Activated T-cell treated with anti-CD3 and anti-CD28 coated beads, Interleukin-2, amount 50 U/mL, for 72 hours (primary cell): ENCODE data around the gene RMND5A. TPM values are rescaled to one million over a fixed set of nuclear protein-coding genes. Genes with fewer than 3 reads are reported as not detected.
A peak's percentile ranks its signal among the peaks of the same experiment; 100 is the strongest.

Source experiments
- ATAC-seq, 2 donors: fragments of 150-1000 bp; cut with Tn5 transposase; replicated peaks in 1 of 2; 2 replicates each; pipeline ENCODE4 v1.10.0; 2021; ENCODE audit warnings: moderate library complexity in 2 of 2, mild to moderate bottlenecking in 1 of 2
- DNase-seq, 2 donors: peaks; one replicate each; pipeline ENCODE4 v3.0.0; 2021 to 2022; ENCODE audit warnings: mixed read lengths in 1 of 2
- H3K27ac Mint-ChIP-seq: one replicate; pipeline ENCODE4 v1.8.0; 2022; ENCODE audit warnings: mild to moderate bottlenecking, moderate library complexity, mixed read lengths
- H3K27me3 Mint-ChIP-seq: one replicate; pipeline ENCODE4 v1.8.0; 2022; ENCODE audit warnings: low read depth, mixed read lengths
- H3K36me3 Mint-ChIP-seq, 2 donors: one replicate each; pipeline ENCODE4 v1.8.0; 2022; ENCODE audit warnings: mixed read lengths in 2 of 2, mild to moderate bottlenecking in 1 of 2; ENCODE audit not compliant: insufficient read depth in 2 of 2
- H3K4me1 Mint-ChIP-seq: one replicate; pipeline ENCODE4 v1.8.0; 2022; ENCODE audit warnings: low read depth, mixed read lengths
- H3K4me3 Mint-ChIP-seq, 2 donors: one replicate each; pipeline ENCODE4 v1.8.0; 2022; ENCODE audit warnings: mild to moderate bottlenecking in 2 of 2, mixed read lengths in 2 of 2, moderate library complexity in 2 of 2
- H3K9me3 Mint-ChIP-seq, 2 donors: one replicate each; pipeline ENCODE4 v1.8.0; 2022; ENCODE audit warnings: mixed read lengths in 2 of 2
- total RNA-seq, 2 donors: library from RNA; stranded (reverse); gene quantifications; one replicate each; pipeline ENCODE4 v1.2.3, GENCODE V29; 2022

The RMND5A gene
- total RNA-seq, 2 donors from 2014 or later: 50.6 to 51.3 TPM

DNA sequence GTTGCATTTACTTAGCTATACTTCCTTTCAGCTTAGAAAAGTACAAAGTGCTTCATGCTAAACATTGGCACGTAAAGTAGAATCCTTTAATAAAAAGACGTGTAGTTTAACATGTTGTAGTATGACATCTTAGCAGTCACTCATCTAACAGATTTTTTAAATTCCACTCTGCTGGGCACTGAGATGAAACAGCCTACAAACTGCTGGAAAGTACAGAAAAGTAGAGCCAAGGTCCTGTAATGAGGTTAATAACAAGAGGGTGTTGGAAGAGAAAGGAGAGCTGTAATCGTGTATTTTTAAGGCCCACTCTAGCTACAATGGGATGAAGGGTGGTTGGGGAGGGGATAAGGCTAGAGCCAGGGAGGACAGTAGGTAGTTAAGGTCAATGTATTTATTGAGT is 59.9 kb downstream of the RMND5A start:
- Mint-ChIP-seq H3K9me3 (no peaks in the 10 kb centered on the region), H3K4me1 (peaks cover 27% of the 10 kb centered on the region), H3K36me3 (peaks cover 0 to 2% of the 10 kb centered on the region in 2 donors), H3K27me3 (no peaks in the 10 kb centered on the region), H3K4me3 (no peak overlapping the region), H3K27ac (no peak overlapping the region)
- ATAC-seq: no peak
- DNase-seq: no peak

DNA sequence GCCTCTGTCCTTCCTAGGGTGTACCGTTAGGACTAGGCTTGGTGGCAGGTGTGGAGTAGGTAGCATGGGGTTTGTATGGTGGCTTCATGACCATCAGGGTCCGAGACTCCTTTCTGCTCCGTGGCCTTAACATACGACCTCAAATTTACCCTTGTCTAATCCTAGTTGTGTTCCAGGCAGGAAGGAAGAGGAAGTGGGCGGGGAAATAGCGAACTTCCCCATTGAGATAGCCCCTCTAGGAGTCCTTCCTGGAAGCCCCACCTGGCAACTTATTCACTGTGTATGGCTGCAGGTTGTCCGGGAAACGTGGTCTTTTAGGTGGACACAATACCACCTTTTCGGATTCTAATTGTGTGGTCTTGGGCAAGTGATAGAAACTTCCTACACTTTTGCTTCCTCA is 61.3 kb downstream of the RMND5A start:
- Mint-ChIP-seq H3K27ac (no peak overlapping the region), H3K36me3 (peaks cover 0 to 4% of the 10 kb centered on the region in 2 donors), H3K27me3 (no peaks in the 10 kb centered on the region), H3K4me3 (no peak overlapping the region), H3K9me3 (no peaks in the 10 kb centered on the region), H3K4me1 (peaks cover 37% of the 10 kb centered on the region)
- ATAC-seq: no peak
- no peak for DNase-seq

DNA sequence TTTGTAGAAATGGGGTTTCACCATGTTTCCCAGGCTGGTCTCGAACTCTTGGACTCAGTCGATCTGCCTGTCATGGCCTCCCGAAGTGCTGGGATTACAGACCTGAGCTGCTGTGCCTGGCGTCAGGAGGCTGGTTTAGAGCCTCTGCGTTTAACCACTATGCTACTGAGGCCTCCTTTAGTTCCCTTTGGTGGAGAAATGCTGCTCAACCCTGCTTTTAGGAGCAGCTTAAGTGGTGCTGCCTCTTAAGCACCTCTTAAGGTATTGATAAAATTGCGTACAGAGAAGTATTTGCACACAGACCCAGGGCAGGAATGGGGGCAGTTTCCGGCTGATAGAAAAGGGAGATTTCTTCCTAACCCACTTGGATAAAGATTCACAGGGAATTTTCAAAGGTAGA is 62.7 kb downstream of the RMND5A start:
- Mint-ChIP-seq H3K4me3 (no peak overlapping the region), H3K27ac (no peak overlapping the region), H3K27me3 (peaks cover 4% of the 10 kb centered on the region), H3K9me3 (no peaks in the 10 kb centered on the region), H3K36me3 (peaks cover 4 to 6% of the 10 kb centered on the region in 2 donors), H3K4me1 (peaks cover 41% of the 10 kb centered on the region)
- DNase-seq: no peak
- ATAC-seq: no peak

DNA sequence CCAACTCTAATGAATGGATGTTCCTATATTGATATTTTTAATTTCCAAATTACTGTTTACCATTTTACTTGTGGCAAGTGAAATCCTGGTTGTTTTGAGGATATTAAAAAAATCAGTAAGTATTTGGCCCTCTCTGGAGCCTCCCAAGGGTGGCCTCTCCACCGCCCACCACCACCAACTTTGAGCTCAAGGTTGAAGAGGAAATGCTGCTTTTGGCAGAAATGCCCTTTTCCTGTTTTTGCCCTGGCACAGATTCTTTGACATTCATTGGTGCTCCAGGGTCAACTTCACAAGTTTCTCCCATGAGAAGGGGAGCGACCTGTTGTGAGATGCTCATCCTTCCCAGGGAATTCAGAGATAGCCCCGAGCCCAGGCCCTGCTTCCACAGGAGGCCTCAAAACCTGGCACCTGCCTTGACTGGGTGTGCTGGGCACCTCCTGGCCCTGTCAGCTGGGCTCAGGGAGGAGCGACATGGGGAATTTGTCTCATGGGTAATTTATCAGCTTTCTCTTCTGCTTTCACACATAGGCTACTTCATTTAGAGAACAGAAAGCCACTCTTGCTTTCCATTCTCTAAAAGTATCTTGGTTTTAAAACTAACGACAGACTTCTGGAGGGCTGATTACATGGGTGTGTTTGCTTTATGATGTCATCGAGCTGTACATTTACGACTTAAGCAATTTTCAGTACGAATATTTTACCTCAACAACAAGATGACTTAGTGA is 63.7 kb downstream of the RMND5A start:
- peak overlapping the region; percentile 70 for H3K27ac Mint-ChIP-seq
- peak; percentile 31 to 45 for DNase-seq
- H3K4me1 Mint-ChIP-seq: peaks cover 44% of the 10 kb centered on the region
- H3K9me3 Mint-ChIP-seq: no peaks in the 10 kb centered on the region
- H3K4me3 Mint-ChIP-seq: peak overlapping the region; percentile 2 to 67
- ATAC-seq: peak; percentile 33 to 50
- peaks cover 6 to 9% of the 10 kb centered on the region in 2 donors for H3K36me3 Mint-ChIP-seq
- peaks cover 15% of the 10 kb centered on the region for H3K27me3 Mint-ChIP-seq

DNA sequence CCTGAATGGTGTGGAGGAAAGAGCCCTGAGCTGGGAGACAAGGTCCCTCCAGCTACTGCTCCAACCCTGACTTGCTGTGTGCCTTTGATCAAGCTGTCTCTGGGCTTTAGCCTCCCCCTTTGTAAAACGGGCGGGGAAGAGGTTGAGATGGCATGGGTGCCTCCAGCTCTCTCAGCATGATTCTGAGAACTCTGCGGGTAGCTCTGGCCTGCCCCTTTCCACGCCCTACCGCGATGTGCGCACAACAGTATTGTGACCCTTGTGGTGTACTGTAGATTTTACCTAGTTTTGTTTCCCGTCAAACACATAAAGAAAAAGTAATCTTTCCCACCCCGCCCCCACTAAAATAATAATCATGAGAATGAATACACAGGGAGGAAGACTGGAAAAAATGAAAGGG is 65.4 kb downstream of the RMND5A start:
- peaks cover 44% of the 10 kb centered on the region for H3K4me1 Mint-ChIP-seq
- peak overlapping the region; percentile 84 for H3K27ac Mint-ChIP-seq
- H3K4me3 Mint-ChIP-seq: peak overlapping the region; percentile 64 to 67
- H3K36me3 Mint-ChIP-seq: peaks cover 8 to 11% of the 10 kb centered on the region in 2 donors
- no peaks in the 10 kb centered on the region for H3K9me3 Mint-ChIP-seq
- peaks cover 19% of the 10 kb centered on the region for H3K27me3 Mint-ChIP-seq
- DNase-seq (peak; percentile 72 to 76), ATAC-seq (peak; percentile 71 to 74)

DNA sequence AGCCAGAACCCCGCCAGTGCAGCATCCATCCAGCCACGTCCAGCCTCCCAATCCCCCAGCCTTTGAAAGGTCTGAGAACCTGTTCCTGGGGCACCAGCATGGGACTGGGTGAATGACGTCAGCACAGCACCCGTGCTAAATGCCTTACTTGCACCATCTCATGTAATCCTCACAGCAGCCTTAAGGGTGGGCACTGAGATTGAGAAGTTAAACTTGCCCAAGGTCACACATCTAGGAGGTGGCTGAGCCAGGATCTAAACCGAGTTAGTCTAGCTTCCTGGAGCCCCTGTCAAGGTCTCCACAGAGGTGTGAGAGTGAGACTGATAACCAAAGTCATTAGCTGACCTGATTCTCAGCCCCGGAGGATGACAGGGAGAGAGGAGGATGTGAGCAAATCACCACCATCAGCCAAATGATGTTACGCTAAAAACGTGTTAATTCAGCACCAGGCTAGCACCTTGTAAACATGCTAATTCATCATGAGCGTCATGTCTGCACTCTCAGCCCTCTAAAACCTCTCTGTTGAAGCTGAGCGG is 66.0 kb downstream of the RMND5A start:
- Mint-ChIP-seq H3K4me3 (peak overlapping the region; percentile 64 to 67), H3K27me3 (peaks cover 20% of the 10 kb centered on the region), H3K9me3 (no peaks in the 10 kb centered on the region), H3K4me1 (peaks cover 47% of the 10 kb centered on the region), H3K27ac (peak overlapping the region; percentile 84), H3K36me3 (peaks cover 8 to 11% of the 10 kb centered on the region in 2 donors)
- DNase-seq (peak; percentile 55 to 58), ATAC-seq (peak; percentile 58 to 66)

DNA sequence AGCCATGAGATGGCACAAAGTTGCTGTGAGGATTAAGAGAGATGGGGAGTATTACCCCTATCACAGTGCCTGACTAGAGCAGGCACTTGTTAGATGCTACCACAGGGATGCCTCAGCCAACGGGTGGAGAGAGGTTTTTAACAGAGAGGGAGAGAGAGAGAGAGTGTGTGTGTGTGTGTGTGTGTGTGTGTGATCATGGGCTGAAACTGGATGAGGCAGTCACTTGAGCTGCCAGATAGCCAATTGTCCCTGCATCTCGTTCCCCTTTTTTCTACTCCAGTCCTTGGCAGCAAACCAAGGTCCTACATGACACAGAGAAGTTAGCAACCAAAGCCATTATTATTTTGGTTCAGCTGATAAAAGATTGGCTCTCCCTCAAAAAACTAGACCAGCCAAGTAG is 67.6 kb downstream of the RMND5A start:
- Mint-ChIP-seq H3K27me3 (peaks cover 33% of the 10 kb centered on the region), H3K36me3 (peaks cover 8 to 11% of the 10 kb centered on the region in 2 donors), H3K4me3 (peak overlapping the region; percentile 79 to 83), H3K4me1 (peaks cover 50% of the 10 kb centered on the region), H3K9me3 (no peaks in the 10 kb centered on the region), H3K27ac (peak overlapping the region; percentile 88)
- DNase-seq (peak in 1 of 2 donors; percentile 21), ATAC-seq (no peak)

DNA sequence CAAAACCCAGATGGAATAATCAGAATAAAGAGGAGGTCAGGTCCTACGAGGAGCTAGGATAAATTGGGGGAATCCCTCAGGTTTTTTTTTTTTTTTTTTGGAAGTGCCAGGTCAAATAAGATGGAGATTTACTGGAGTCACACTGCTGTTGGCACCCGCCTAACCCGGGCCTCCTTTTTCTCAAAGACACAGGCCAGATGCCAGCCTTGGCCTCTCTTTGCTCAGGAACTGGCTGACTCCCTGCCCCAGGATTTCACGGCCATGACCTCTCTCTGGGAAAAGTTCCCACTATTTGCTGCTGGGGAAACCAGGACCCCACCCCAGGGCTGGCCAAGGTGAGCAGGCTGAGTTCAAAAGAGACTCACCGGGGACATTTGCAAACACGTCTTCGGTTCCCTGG is 68.1 kb downstream of the RMND5A start:
- H3K4me3 Mint-ChIP-seq: peak overlapping the region; percentile 79 to 83
- peak overlapping the region; percentile 88 for H3K27ac Mint-ChIP-seq
- H3K36me3 Mint-ChIP-seq: peaks cover 8 to 11% of the 10 kb centered on the region in 2 donors

DNA sequence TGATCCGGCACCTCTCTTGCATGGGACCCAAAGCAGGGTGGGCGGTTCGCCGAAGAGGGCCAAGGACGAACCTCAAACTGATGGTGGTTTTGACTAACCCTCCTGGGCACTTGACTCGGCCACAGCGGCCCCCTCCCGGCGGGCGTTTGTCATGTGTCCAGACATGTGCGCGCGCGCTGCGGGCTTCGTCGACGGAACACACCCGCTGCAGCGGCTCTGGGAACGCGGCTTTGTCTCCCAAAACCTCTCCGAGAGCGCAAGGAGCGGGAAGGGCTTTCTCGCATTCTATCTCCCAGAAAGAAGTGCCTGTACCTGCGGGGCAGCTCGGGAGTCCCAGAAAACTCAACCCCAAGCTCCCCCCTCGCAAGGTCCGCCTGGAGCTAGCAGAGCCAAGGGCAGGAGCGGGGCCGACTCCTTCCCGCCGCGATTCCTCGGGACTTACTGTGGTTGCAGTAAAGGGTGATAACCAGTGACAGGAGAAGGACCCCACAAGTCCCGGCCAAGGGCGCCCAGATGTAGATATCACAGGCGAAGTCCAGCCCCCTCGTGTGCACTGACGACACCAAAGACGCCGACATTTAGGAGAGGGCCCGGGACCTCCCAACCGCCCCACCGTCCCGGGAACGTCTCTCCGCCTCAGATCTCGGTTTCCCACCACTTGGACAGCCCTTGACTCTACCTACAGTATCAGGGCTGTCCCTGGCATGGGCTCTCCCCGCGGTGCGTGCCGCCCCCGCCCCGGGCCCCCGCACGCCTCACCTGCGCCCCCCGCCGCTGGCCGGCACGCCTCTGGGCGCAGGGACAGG is 69.0 kb downstream of the RMND5A start:
- H3K27me3 Mint-ChIP-seq: peaks cover 46% of the 10 kb centered on the region
- peak overlapping the region; percentile 79 to 83 for H3K4me3 Mint-ChIP-seq
- H3K4me1 Mint-ChIP-seq: peaks cover 53% of the 10 kb centered on the region
- DNase-seq (peak; percentile 49 to 59), ATAC-seq (no peak)
- H3K36me3 Mint-ChIP-seq: peaks cover 8 to 11% of the 10 kb centered on the region in 2 donors
- no peaks in the 10 kb centered on the region for H3K9me3 Mint-ChIP-seq
- H3K27ac Mint-ChIP-seq: peak overlapping the region; percentile 78

More for the DNA sequence above, 68.1 kb downstream of the RMND5A start:
- Mint-ChIP-seq H3K9me3 (no peaks in the 10 kb centered on the region), H3K4me1 (peaks cover 53% of the 10 kb centered on the region), H3K27me3 (peaks cover 37% of the 10 kb centered on the region)
- DNase-seq: no peak
- no peak for ATAC-seq

DNA sequence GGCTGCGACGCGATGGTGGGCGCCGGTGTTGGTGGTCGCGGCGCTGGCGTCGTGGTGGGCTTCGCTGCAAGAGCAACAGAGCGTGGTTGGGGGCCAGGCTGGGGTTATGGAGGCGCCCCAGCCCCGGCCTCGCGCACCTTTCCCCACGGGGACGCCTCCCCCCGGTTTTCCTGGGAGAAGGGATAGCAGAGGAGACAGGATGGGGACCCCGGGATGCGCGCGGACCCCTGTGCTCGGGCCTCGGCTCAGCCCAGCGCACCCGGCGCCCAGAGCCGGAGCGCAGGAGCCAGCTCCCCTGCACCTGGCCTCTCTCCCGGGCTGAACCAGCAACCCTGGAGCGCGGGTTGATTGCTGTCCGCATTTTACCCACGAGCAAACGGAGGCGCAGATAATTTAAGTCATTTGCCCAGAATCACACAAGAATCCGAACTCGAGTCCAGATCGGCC is 69.6 kb downstream of the RMND5A start:
- Mint-ChIP-seq H3K36me3 (peaks cover 8 to 9% of the 10 kb centered on the region in 2 donors), H3K27me3 (peaks cover 46% of the 10 kb centered on the region), H3K9me3 (no peaks in the 10 kb centered on the region), H3K4me1 (peaks cover 54% of the 10 kb centered on the region), H3K27ac (peak overlapping the region; percentile 84), H3K4me3 (peak overlapping the region; percentile 79 to 83)
- no peak for ATAC-seq
- peak in 1 of 2 donors; percentile 13 for DNase-seq

DNA sequence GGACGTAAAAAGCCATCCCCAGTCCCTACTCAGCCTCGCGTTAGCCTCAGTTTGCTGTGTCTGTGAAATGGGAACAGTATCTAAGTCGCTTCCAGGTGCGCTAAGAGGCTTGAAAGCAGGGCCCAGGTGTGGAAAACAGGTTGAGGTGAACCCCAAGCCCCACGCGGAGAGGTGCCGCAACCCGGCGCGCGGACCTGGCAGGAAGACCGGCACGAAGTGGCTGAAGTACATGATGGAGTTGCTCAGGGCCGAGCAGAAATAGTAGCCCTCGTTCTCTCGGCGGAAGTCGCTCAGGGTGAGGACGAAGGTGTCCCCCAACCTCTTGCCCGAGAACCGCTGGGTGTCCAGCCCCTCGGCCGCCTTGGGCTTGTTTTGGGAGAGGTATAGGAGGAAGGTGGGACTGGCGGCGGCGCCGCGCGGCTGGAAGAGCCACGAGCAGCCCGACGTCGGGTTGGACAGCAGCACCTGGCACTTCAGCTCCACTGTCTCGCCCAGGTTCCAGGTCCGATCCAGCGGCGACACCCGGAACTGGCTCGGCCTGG is 70.1 kb downstream of the RMND5A start:
- ATAC-seq: no peak
- peaks cover 54% of the 10 kb centered on the region for H3K4me1 Mint-ChIP-seq
- peak; percentile 35 to 39 for DNase-seq

DNA sequence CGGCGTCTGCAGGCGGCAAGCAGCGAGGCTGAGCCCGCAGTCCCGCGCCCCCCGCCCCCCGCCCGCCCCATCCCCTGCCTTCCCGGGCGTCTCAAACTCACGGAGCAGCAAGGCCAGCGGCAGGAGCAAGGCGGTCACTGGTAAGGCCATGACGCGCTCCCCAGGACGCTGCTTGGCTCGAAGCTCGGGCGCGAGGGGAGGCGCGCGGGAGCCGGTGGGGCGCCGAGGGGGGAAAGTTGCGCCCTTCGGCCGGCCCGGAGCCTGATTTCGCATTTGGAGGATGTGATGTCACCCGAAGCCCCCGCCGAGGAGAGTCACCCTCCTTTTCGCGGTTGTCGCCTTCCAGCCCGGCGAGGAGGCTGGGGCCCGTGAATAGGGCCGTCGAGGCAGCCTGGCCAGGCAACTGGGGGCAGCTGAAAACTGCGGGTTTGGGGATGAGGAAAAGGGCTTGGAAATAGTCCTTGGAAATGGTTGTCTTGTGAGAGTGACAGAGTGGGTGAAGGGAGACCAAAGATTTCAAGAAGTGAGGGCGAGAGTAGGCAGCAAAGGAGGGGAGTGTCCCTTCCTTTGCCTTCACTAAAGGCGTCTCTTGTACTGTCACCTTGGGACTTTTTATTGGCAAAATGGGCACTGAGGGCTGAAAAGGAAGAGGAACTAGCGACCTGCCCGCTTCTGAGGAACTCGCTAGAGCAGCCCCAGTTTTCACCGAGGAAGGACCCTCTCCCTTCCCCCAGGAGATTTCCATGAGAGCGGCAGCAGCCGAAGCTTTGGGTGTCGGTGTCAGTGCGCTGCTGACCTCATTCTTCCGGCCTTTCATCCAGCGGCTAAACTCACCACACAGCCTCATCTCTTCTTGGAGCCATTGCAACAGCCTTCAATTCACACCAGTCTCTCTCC is 70.8 kb downstream of the RMND5A start, which contains the start of gene CD8A:
TSS of gene CD8A (minus strand) at position 238 of the 897 bp plus-strand sequence. CDS start at position 150, 88 bp downstream.
- peaks cover 6 to 8% of the 10 kb centered on the region in 2 donors for H3K9me3 Mint-ChIP-seq
- peak within 1 kb of the TSS; percentile 83 to 85 for H3K4me3 Mint-ChIP-seq
- peaks cover 18 to 19% of the 10 kb centered on the region in 2 donors for H3K36me3 Mint-ChIP-seq
- peaks cover 47% of the 10 kb centered on the region for H3K4me1 Mint-ChIP-seq
- peak within 1 kb of the TSS; percentile 86 for H3K27ac Mint-ChIP-seq
- DNase-seq: peak; percentile 68 to 76
- ATAC-seq: peak; percentile 49 to 53
- peaks cover 46% of the 10 kb centered on the region for H3K27me3 Mint-ChIP-seq

More for the DNA sequence above, 70.1 kb downstream of the RMND5A start:
- Mint-ChIP-seq H3K9me3 (peaks cover 3% of the 10 kb centered on the region in 2 donors), H3K27ac (peak overlapping the region; percentile 84), H3K27me3 (peaks cover 46% of the 10 kb centered on the region), H3K36me3 (peaks cover 11 to 13% of the 10 kb centered on the region in 2 donors), H3K4me3 (peak overlapping the region; percentile 79 to 83)
